GM21360 (cell line): Measurements from ENCODE around the gene PLCB1.
"Not testable (repeated sequence)": the region's sequence is repeated elsewhere in the genome, so short reads cannot be mapped to it uniquely, and the experiment has no call there.

Experiments used
- ATAC-seq: cut with Tn5 transposase; IDR thresholded peaks from one replicate; pipeline ENCODE4 v1.9.1; 2021; ENCODE audit warnings: mild to moderate bottlenecking, moderate library complexity; ENCODE audit not compliant: unreplicated experiment

PLCB1 gene

GRCh38 chr20:8363970-8364733, 232.1 kb downstream of the PLCB1 start:
- ATAC-seq: no peak

GRCh38 chr20:8364734-8365078, 232.6 kb downstream of the PLCB1 start:
- no peak for ATAC-seq

DNA sequence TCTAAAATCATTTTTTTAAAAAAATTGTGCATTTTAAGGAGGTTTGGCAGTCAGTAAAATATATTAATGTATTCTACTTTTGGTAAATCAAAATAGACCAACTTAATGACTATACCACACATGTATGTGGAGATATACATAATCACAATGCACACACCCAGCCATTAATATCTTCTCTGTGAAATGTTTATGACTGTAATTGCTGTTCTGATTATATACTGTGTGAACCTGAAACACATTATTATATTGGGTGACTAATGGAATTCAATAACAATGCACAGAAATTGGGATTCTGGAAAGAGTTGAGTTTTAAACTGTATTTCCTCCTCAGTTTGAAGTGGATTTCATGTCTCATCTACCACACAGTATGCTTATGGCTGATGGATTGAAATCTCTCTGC, 233.6 kb downstream of the PLCB1 start:
- ATAC-seq: no peak

DNA sequence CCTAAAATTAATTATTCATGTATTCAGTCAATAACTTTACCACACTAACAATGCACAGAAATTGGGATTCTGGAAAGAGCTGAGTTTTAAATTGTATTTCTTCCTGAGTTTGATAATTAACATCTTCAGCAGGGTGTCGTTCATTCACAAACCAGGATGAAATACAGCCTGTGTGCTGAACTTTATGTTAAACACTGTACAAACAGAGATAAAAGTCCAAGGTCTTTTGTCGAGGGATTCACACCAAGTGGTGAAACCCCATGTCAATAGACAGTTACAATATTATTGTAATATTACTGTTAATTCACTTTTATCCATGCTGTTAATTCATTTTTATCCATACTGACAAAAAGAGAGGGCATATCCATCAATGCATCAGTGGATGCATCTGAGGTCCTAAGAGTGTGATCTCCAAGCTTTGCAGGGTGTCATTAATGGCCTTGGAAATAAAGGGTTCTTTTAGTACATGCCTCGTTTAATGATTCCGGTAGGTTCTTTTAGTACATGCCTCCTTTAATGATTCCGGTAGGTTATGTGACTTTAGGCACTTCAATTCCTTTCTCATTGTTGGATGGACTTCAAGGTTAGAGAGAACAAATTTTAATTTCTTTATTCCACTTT, 234.3 kb downstream of the PLCB1 start:
- ATAC-seq: no peak

GRCh38 chr20:8367689-8368088, 235.6 kb downstream of the PLCB1 start:
- no peak for ATAC-seq

GRCh38 chr20:8368670-8369069, 236.6 kb downstream of the PLCB1 start:
- no peak for ATAC-seq

- ATAC-seq: no peak
These were observed 237.2 kb downstream of the PLCB1 start for GRCh38 chr20:8369311-8369710.

DNA sequence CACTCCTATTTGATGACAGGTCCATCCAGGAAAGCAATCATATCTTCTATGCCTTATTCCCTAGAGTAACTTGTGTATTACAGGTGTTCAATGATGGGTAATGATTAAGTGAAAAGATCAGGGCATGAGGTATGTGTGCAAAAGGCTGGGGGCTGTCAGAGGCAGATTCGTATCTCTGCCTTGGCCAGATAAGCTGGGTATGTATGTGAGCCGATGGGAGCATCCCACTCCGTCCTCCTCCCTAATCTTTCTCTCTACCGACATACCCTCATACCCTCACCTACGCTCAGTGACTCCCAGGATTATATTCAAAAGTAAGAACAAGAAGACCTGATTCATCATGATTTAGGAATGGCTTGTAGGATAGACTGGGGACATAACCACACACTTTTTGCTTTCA, 238.7 kb downstream of the PLCB1 start:
- ATAC-seq: no peak

GRCh38 chr20:8372824-8373380, 240.8 kb downstream of the PLCB1 start:
- no peak for ATAC-seq

DNA sequence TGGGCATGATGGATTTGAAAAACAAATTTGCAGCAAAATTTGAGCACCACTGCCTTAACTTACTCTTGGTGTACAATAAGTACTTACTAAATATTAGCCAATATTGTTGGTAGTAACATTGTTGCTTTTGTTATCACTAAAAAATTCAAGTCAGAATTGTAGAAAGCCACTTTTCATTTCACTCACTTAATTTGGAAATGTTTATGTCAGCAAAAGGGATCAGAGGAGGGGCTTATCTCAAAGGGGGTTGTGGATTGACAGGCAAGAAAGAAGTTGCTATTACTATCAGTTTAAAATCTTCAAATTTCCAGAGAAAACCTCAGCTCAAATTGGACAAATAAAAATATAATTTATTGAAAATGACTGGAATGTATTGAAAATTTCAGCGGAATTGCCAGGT, 241.5 kb downstream of the PLCB1 start:
- no peak for ATAC-seq

DNA sequence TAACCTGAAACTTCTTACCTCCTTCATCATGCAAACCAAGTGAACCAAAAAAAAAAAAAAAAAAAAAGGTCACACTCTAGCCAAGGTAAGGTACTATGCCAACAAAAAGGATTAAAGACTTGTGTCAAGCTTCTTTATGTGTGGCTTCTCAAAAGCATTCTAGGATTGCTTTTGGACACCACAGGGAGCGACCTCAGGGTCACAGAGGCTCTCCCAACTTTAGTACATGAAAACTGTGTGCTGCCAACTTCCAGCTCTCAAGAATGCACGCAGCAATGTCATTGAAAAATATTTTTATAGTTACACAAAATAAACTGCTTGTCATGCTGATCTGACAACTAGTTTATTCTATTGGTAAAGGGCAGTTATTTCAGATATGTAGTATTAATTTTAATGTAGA, 243.8 kb downstream of the PLCB1 start:
- no peak for ATAC-seq

DNA sequence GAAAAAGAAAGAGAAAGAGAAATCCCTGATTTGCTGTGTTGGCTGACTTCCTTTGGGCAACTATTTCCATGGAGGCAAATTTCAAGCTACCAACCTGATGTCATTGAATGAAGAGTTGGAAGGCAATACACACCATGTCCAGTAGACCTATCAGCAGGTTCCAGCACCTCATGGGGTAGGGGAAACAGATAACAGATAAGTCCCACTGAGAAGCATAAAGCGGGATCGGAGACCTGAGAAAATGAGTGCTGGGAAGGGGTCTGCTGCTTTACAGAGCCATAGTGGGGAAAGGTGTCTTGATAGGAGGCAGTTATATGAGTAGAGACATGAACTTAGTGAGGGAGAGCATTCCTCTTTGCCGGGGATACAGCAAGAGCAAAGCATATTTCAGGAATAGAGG, 244.9 kb downstream of the PLCB1 start:
- ATAC-seq: no peak

DNA sequence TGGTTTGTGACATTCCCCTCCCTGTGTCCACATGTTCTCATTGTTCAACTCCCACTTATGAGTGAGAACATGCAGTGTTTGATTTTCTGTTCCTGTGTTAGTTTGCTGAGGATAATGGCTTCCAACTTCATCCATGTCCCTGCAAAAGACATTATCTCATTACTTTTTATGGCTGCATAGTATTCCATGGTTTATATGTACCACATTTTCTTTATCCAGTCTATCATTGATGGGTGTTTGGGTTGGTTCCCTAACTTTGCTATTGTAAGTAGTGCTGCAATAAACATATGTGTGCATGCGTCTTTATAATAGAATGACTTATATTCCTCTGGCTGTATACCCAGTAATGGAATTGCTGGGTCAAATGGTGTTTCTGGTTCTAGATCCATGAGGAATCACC, 247.1 kb downstream of the PLCB1 start:
- not testable (repeated sequence) for ATAC-seq

DNA sequence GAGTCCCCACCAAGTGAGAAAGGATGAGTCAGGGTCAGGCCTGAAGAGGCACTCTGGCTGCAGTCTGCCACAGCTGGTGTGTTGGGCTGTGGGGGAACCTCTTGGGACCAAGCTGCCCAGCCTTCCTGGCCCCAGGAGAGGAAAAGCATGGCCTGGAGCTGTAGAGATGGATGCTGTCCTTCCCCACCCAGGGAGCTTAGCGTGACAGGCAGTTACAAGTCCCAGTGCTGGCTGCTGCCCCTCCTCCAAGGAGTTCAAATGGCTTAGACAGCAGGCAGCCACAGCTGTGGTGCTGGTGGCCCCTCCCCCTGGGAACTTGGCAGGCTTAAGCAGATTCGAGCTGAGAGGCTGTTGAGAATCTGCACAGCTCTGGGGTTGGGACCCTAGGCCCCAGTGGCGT, 253.2 kb downstream of the PLCB1 start:
- ATAC-seq: no peak

GRCh38 chr20:8386991-8387390, 254.9 kb downstream of the PLCB1 start:
- no peak for ATAC-seq

DNA sequence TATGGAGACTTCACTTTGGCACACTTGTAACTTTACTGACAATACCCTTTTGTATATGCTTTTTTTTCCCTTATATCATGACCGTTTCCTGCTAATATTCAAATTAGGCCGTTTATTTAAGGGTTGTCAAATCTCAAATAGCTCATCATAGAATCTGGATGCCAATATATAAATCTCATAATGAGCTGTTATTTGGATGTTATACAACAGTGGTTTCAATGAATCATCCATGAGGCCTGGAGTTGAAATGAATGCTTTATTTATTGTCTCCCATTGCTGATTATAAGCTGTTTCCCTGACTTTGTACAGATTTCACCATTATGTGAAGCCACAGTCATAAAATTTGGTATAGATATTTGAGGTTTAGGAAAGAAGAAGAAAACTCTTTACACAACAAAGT, 256.1 kb downstream of the PLCB1 start:
- no peak for ATAC-seq

GRCh38 chr20:8388707-8389106, 256.6 kb downstream of the PLCB1 start:
- ATAC-seq: no peak

- no peak for ATAC-seq
These were observed 257.4 kb downstream of the PLCB1 start for GRCh38 chr20:8389381-8390036.

DNA sequence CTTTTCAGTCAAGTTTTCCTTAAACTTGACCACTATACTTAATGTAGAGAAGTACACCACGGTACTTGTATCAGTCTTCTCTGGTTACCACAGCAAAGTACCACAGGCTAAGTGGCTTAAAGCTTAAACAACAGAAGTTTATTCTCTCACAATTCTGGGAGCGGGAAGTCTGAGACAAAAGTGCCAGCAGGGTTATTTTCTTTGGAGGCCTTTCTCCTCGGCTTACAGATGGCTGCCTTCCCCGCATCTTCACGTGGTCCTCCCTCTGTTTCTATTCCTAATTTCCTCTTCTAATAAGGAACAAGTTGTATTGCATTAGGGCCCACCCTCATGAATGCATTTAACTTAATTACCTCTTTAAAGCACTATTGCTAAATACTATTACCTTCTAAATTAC, 258.0 kb downstream of the PLCB1 start:
- ATAC-seq: no peak

GRCh38 chr20:8390500-8390899, 258.4 kb downstream of the PLCB1 start:
- no peak for ATAC-seq

DNA sequence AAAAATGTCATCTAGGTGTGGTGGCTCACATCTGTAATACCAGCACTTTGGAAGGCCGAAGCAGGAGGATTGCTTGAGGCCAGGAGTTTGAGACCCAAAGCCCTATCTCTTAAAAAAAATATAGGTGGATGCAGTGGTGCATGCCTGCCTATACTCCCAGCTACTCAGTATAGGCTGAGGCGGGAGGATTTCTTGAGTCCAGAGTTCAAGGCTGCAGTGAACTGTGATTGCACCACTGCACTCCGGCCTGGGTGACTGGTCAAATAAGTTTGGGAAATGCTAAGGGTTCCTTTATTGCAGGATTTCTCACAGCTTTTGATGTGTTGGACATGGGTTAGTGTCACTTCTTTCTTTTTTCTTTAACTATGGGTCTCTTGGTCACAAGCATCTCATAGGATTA, 261.3 kb downstream of the PLCB1 start:
- ATAC-seq: no peak

DNA sequence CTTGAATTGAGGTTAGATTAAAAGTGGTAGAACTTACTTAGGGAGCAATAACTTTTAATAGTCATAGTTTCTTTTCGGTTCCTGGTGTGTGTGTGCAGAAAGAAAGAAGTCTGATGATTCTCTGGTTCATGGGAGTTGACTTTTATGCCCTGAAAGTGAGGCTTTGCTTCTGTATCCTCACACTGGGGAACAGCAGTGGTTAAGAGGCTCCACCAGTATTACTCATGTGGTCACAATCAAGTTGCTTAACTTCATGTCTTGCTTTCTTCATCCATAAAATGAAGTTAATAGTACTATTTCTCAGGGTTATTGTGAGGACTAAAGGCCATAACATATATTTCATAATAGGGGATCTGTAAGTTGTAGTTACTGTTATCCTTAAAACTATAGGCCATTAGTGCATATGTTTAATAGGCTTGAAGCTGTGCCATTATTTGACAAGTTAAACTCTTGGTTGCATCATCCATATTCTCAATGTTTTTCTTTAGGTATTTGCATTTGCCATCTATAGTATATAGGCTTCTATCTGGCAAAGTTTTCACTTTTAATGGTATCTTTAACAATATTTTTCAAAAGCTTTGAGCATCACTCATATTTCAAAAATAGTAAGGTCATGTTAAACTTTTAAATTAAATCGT, 262.4 kb downstream of the PLCB1 start:
- peak; percentile 90 for ATAC-seq
